GM12874 (cell line): Measurements from ENCODE around the gene FGF11.

ENCODE experiments used
- CTCF ChIP-seq: IDR thresholded peaks from 2 replicates; pipeline ENCODE4 v1.5.1; 2011; ENCODE audit warnings: low read depth, mild to moderate bottlenecking, control low read depth, low read length, moderate library complexity; ENCODE audit not compliant: insufficient read depth

Gene FGF11

GRCh38 chr17:7419819-7420610, 19.3 kb upstream of the FGF11 start, which contains the start of gene SPEM1:
SPEM1 (plus strand) TSS chr17:7420324; CDS start chr17:7420385, 61 bp downstream.
- no peak for TF ChIP-seq CTCF

- no peak for TF ChIP-seq CTCF
Observed at GRCh38 chr17:7421186-7421585, 18.1 kb upstream of the FGF11 start.

- TF ChIP-seq CTCF: no peak
Observed at GRCh38 chr17:7423679-7424078, 15.6 kb upstream of the FGF11 start.

GRCh38 chr17:7425316-7425715, 14.0 kb upstream of the FGF11 start, which contains the start of gene SPEM2:
SPEM2 (plus strand) TSS chr17:7425616; CDS start chr17:7425689, 73 bp downstream.
- TF ChIP-seq CTCF: no peak

GRCh38 chr17:7425756-7426155, 13.6 kb upstream of the FGF11 start:
- TF ChIP-seq CTCF: no peak

GRCh38 chr17:7426203-7426863, 13.0 kb upstream of the FGF11 start:
- TF ChIP-seq CTCF: no peak

- no peak for TF ChIP-seq CTCF
Observed at GRCh38 chr17:7426896-7427489, 12.3 kb upstream of the FGF11 start.
